HepG2 (cell line): ENCODE results near the gene TOP2A. TPM values are rescaled to one million over a fixed set of nuclear protein-coding genes. Genes with fewer than 3 reads are reported as not detected.

Experiments used
- ATF6 ChIP-seq: sonication (generic); formaldehyde crosslinking; conservative IDR thresholded peaks from 2 replicates; pipeline ENCODE4 v1.4.0; 2020; ENCODE audit warnings: missing genetic modification reagents
- CBX1 ChIP-seq: IDR thresholded peaks from one replicate; pipeline ENCODE4 v1.6.1; 2016; ENCODE audit warnings: antibody characterized with exemption, low read depth
- EZH2 ChIP-seq: conservative IDR thresholded peaks from 2 replicates; pipeline ENCODE4 v1.6.1; 2012; ENCODE audit warnings: mild to moderate bottlenecking, low read depth, low read length, moderate library complexity
- HDAC2 ChIP-seq: sonication (generic); formaldehyde crosslinking; IDR thresholded peaks from 2 replicates; pipeline ENCODE4 v1.4.0; 2020; ENCODE audit warnings: missing genetic modification reagents
- JUNB ChIP-seq: sonication (generic); formaldehyde crosslinking; IDR thresholded peaks from 2 replicates; pipeline ENCODE4 v1.8.0; 2022; ENCODE audit warnings: missing genetic modification reagents, mild to moderate bottlenecking, borderline replicate concordance
- MBD4 ChIP-seq: IDR thresholded peaks from 2 replicates; pipeline ENCODE4 v1.6.1; 2012; ENCODE audit warnings: low read length, inconsistent platforms, borderline replicate concordance
- MTF1 ChIP-seq: sonication (generic); formaldehyde crosslinking; IDR thresholded peaks from 2 replicates; pipeline ENCODE4 v1.5.0; 2020; ENCODE audit warnings: missing genetic modification reagents
- MYNN ChIP-seq: sonication (generic); formaldehyde crosslinking; IDR thresholded peaks from 2 replicates; pipeline ENCODE4 v1.4.0; 2020; ENCODE audit warnings: mild to moderate bottlenecking, low read depth, missing genetic modification reagents
- NR2C2 ChIP-seq: sonication (generic); formaldehyde crosslinking; IDR thresholded peaks from 2 replicates; pipeline ENCODE4 v1.4.0; 2020; ENCODE audit warnings: missing genetic modification reagents, mild to moderate bottlenecking, moderate library complexity, borderline replicate concordance
- NR2F6 ChIP-seq, 2 experiments: IDR thresholded peaks; 2 replicates each; pipeline ENCODE4 v1.6.1; 2016; ENCODE audit warnings: antibody characterized with exemption in 1 of 2, mild to moderate bottlenecking in 1 of 2
- POGK ChIP-seq: sonication (generic); formaldehyde crosslinking; conservative IDR thresholded peaks from 2 replicates; pipeline ENCODE4 v1.8.0; 2022; ENCODE audit warnings: mild to moderate bottlenecking, moderate library complexity, missing genetic modification reagents
- RARA ChIP-seq: IDR thresholded peaks from 2 replicates; pipeline ENCODE4 v1.6.1; 2016; ENCODE audit warnings: missing genetic modification reagents, missing compliant biosample characterization
- RFXAP ChIP-seq: sonication (generic); formaldehyde crosslinking; IDR thresholded peaks from 2 replicates; pipeline ENCODE4 v1.4.0; 2020; ENCODE audit warnings: missing genetic modification reagents, borderline replicate concordance
- SAP130 ChIP-seq: IDR thresholded peaks from 2 replicates; pipeline ENCODE4 v1.6.1; 2016; ENCODE audit warnings: low read depth
- U2AF1 ChIP-seq: fragments of 200-400 bp; formaldehyde crosslinking; optimal IDR thresholded peaks from 2 replicates; pipeline ENCODE3; 2017; ENCODE audit warnings: mild to moderate bottlenecking, low read depth, low read length
- ZC3H13 ChIP-seq: sonication (generic); formaldehyde crosslinking; IDR thresholded peaks from 2 replicates; pipeline ENCODE4 v1.8.1; 2023; ENCODE audit warnings: mild to moderate bottlenecking, missing genetic modification reagents, moderate library complexity
- ZKSCAN1 ChIP-seq: fragments of 150-350 bp; IDR thresholded peaks from 2 replicates; pipeline ENCODE4 v1.6.1; 2014; ENCODE audit warnings: low read length
- ZMYM2 ChIP-seq: sonication (generic); formaldehyde crosslinking; IDR thresholded peaks from 2 replicates; pipeline ENCODE4 v1.8.0; 2022; ENCODE audit warnings: mild to moderate bottlenecking, missing genetic modification reagents
- ZNF510 ChIP-seq: sonication (generic); formaldehyde crosslinking; IDR thresholded peaks from 2 replicates; pipeline ENCODE4 v1.4.0; 2020; ENCODE audit warnings: low read depth, mild to moderate bottlenecking, missing genetic modification reagents
- ZNF572 ChIP-seq: sonication (generic); formaldehyde crosslinking; IDR thresholded peaks from 2 replicates; pipeline ENCODE4 v1.5.1; 2020; ENCODE audit warnings: mild to moderate bottlenecking, missing genetic modification reagents
- ZNF687 ChIP-seq: sonication (generic); formaldehyde crosslinking; IDR thresholded peaks from 2 replicates; pipeline ENCODE4 v1.5.1; 2020; ENCODE audit warnings: mild to moderate bottlenecking, missing genetic modification reagents, moderate library complexity
- ZNF878 ChIP-seq: sonication (generic); formaldehyde crosslinking; IDR thresholded peaks from 2 replicates; pipeline ENCODE4 v1.8.1; 2023; ENCODE audit warnings: mild to moderate bottlenecking, missing genetic modification reagents, moderate library complexity
- polyA plus RNA-seq, 8 experiments: library from polyadenylated mRNA; depleted of rRNA in 3 of 8; stranded (reverse) in 7 of 8; unstranded in 1 of 8; fragments of >200 nt; fragmentation: Illumina TruSeq in 4 of 8; extraction: Trizol in 4 of 8; gene quantifications; 2 replicates each; pipeline versions ENCODE4 v1.2.1 to v1.2.3, GENCODE V29; 2011 to 2016; ENCODE audit warnings: low read depth in 4 of 8, missing spikeins in 1 of 8, mixed read lengths in 1 of 8; ENCODE audit not compliant: insufficient read depth in 1 of 8
- total RNA-seq, 5 experiments: library from RNA; depleted of rRNA; stranded (reverse); fragments of >200 nt; fragmentation: Illumina TruSeq; extraction: Trizol; gene quantifications; 2 replicates each; pipeline ENCODE4 v1.2.3, GENCODE V29; 2016; ENCODE audit warnings: low read depth in 1 of 5
- TF ChIP-seq, protein P1 (sequence below): sonication (generic); formaldehyde crosslinking; IDR thresholded peaks from 2 replicates; pipeline ENCODE4 v1.4.0; 2020; ENCODE audit warnings: mild to moderate bottlenecking, missing genetic modification reagents

Gene TOP2A
- total and polyA plus RNA-seq, 2 of the 13 experiments (the other 11 are each of a cell fraction or from before 2014, with no cell fraction given), result 108 to 327 TPM

- TF ChIP-seq MBD4 (no peak), ZKSCAN1 (no peak), CBX1 (no peak), ZNF572 (CRISPR knock-in tag) (0 out of 2 replicates have a peak, but pooled peaks have one; percentile 58), ZNF510 (CRISPR knock-in tag) (no peak), ZNF878 (CRISPR knock-in tag) (no peak), RARA (CRISPR knock-in tag) (peak; percentile 6; the same call in 1 of the 2 replicates), RFXAP (no peak), ZMYM2 (CRISPR knock-in tag) (no peak), MYNN (CRISPR knock-in tag) (no peak), ATF6 (CRISPR knock-in tag) (no peak), EZH2 (no peak), SAP130 (CRISPR knock-in tag) (peak; percentile 65), ZNF687 (peak; percentile 34; the same call in 1 of the 2 replicates), NR2F6 (IDR thresholded peaks at IDR 0.05) (no peak), NR2F6 (CRISPR knock-in tag; IDR thresholded peaks at IDR 0.05) (no peak), HDAC2 (no peak), ZC3H13 (CRISPR knock-in tag) (no peak), NR2C2 (CRISPR knock-in tag) (no peak), U2AF1 (peak; percentile 69), POGK (CRISPR knock-in tag) (no peak), JUNB (CRISPR knock-in tag) (no peak), MTF1 (CRISPR knock-in tag) (no peak)
- TF ChIP-seq, protein P1, sequence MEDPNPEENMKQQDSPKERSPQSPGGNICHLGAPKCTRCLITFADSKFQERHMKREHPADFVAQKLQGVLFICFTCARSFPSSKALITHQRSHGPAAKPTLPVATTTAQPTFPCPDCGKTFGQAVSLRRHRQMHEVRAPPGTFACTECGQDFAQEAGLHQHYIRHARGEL, result no peak
Observed at GRCh38 chr17:40358323-40359038, 59.2 kb downstream of the TOP2A start (continued).
